GM19463 (cell line): ENCODE measurements around the gene MID1.
"Not testable (repeated sequence)": the region's sequence is repeated elsewhere in the genome, so short reads cannot be mapped to it uniquely, and the experiment has no call there.

Experiments
- ATAC-seq: cut with Tn5 transposase; IDR thresholded peaks from one replicate; pipeline ENCODE4 v1.9.1; 2021; ENCODE audit warnings: mild to moderate bottlenecking, moderate library complexity; ENCODE audit not compliant: unreplicated experiment

MID1 gene

DNA sequence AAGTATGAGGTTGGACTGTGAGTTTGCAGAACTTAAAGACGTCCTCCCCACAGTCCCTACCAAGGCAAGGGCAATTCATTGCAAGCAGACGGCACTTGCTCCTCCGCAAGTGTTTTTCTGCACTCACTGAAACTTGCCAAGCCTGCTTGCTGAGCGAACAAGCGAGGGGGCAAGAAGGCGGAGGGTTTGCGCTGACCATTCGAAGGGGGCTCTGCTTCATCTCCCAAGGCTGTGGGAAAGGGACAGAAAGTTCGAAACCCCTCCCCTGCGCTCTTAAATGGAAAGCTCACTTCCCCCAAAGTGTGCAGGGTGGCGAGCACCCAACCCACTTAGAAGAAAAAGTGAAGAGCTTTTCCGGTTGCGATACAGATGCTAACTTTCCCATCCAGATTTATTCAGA is 1.4 kb downstream of the MID1 start:
- no peak for ATAC-seq

DNA sequence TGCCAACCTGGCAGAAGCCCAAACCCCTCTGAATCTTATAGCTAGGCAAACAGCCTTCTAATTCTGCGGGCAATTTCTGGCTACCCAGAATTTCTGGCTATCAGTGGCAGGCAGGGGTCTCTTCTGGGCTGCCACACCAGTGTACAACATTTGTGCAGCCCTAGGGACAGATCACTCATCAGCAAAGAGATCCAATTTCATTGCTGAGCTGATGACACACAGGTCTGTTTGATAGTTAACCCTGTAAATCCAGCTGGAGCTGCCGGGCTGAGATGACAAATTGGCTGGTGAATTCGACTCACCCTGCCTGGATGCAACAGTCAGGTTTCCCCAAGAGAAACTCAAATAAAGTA is 2.4 kb downstream of the MID1 start:
- ATAC-seq, result no peak

DNA sequence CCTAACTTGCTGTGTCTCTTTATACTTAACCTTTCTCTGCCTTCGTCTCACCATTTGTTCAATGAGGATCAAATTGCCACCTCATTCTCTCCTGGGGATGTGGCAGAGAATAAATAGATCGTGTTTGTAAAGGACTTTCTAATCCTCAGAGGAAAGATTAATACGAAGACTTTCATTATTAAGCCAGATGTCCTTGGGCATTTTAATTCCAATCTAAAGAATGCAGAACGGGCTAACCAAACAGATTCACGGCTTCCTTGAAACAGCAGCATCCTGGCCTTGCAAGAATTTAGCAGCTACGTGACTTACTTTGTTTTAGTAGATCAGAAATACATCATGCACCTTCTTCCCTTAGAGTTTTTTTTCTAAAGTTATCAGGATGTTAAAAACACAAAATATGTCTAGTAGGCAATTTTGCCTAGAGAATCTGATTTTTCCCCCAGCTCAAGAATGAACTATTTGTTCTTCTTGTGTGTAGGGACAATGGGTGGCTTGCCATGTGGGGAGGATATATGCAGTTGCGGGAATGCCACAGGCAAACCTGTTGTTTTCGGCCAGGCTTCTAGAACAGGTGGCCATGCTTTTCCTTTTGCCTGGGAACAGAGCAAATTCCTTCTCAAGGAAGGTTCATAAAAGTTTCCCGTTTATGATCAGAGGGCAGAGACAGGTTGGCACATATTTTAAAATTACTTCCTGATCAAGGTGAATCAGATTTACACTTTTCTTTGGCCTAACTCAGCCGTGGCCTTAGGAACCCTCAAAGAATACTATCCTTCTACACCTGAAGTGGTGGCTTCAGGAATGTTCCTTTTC is 3.0 kb downstream of the MID1 start:
- ATAC-seq, result no peak

DNA sequence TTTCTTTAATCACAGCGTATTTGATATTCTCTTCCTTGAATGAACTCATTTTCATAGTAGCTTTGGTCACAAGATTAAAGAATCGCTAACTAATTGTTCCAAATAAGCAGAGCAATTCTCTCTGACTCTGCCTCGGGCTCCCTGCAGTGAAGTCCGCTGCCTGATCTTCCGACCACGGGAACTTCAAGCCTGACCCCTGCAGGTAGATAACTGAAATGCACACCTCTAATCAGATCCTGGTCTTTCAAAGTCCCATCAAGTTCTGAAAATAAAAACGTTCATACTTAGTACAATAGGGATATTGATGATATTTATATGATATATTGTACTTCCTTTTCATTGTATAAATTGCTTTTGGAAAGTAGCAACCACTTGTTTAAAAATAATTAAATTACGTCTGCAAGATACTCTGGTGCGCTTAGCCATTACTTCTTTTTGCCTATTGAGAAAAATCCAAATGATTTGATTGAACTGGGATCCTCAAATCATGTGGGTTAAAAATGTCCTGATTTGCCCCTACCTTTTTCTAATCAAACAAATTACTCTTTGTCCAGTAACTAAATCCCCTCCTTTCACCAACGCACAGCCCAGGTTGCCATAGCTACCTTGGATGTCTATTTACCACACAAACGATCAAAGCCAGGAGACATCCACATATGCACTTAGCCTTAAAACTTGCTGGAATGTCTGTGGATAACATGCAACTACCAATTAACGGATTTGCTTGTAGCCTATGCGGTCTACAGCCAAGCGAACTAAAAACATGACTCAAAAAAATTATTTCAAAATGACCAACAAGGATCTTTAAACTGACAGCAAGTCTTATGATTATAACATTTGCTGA is 4.2 kb downstream of the MID1 start:
- peak; percentile 91 for ATAC-seq

DNA sequence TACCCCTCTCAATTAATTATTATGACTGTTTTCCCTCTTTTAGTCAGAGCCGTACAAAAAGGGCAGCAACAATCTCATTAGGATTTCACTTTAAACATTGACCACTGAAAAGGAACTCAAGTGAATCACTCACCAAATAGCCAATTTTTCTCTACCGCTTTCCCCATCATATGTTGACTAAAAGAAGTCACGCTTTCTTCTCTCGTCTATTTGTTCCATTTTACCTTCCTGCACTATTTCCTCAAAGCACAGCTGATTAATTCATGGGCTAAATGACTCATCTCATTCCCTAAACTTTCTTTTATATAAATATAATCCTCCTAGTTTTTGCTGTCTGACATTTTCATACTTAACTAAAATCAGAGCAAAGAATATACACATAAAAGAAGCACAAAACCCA is 8.2 kb downstream of the MID1 start:
- ATAC-seq, result no peak

DNA sequence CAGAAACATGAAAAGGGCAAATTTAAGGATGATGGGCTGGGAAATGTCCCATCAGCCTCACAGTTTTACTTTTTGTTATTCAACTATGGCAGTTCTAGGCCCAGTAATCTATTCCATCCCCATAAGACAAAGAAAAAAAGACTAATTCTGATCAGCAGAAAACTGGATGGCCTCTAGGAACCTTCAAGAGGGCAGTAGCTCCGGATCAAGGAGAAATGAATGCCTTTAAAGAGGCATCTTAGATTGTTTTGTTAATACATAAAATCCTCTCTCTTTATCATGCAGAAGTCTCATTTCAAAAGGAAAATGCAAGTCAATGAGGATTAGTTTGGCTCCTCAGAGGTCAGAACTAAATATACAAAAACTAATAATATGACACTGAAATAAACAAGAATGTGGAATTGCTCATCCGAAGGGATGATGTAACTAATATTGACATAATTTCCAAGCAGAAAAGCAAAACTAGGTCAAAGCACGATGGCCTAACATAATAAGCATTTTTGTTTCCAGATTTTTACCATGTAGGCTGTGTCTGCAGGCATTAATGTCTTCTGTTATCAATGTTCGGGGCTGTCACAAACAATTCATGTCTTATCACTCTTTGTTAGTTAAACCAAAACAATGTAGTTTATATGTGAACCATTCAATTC is 8.8 kb downstream of the MID1 start:
- no peak for ATAC-seq

DNA sequence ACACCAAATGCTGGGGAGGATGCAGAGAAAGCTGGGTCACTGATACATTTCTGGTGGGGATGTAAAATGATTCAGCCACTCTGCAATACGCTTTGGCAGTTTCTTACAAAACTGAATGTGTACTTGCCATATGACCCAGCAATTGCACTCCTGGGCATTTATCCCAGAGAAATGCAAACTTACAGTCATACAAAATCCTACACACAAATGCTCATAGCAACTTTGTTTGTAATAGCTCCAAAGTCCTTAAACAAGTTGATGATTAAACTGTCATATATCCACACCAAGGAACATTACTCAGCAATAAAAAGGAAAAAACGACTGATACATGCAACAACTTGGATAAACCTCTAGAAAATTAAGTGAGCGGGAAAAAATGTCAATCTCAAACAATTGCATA is 12.3 kb downstream of the MID1 start:
- ATAC-seq, result no peak

DNA sequence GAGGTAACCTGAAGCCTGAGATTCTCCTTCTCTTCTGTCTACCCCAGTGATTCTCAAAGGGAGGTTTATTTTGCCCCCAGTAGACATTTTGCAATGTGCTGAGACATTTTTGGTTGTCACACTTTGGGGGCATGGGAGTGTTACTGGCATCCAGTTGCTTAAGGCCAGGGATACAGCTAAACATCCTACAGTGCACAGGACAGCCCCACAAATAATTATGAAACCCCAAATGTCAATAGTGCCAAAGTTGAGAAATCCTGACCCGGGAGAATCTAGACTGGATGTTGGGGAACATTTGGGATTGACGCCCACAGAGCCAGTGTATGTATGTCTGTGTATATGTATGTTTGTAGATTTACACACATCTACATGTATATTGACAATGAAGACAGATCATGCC is 13.2 kb downstream of the MID1 start:
- no peak for ATAC-seq

DNA sequence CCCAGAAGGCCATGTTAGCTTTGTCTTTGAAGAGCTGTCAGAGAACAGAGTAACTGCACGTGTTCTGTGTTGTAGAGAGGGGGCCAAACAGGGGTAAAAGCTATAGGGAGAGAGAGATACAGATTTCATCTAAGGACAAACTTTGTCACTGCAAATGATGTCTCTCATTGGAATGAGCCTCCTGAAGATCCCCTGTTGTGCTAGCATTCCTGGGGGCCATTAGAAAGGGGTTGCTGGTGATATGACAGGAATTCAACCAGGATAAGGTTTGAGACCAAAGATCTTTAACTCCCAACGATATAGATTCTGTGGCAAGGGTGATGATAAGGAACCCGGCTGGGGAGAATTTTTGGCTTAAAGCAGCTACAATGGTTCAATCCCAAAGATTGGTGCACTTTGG is 16.8 kb downstream of the MID1 start:
- no peak for ATAC-seq

DNA sequence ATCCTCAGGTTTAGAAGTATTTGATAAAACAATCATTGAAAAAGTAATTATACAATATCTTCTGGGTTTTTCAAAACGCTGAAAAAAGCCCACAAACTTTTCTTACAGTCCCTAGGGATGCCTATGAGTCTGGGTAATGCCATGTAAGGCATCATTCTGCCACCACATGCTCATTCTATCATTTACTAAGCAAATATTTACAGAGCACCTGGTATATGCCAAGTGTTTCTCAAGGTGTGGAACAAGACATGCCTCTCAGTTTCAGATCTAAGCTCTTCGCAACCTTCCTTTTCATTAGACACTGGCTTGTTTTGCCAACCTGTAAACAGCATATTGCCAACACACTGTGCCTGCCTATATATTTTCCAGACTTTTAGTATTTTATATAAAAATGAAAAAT is 17.7 kb downstream of the MID1 start:
- ATAC-seq, result no peak

DNA sequence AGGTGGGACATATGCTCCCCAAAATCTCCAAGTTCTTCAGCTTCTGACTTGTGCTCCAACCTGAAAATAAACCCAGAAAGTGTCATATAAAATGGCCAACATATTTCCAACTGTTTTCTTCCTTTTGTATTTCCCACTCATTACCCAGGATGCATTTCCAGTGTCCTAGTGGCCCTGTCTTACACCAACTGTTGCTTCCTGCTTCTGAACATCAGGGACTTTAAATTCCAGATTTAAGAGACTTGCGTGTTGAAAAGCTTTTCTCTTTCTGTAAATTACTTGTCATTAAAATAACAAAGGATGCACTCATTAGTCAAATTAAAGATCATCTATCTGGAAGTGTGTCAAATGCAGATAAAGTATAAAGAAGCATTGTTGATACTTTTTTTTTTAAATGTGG is 19.9 kb downstream of the MID1 start:
- ATAC-seq, result no peak

DNA sequence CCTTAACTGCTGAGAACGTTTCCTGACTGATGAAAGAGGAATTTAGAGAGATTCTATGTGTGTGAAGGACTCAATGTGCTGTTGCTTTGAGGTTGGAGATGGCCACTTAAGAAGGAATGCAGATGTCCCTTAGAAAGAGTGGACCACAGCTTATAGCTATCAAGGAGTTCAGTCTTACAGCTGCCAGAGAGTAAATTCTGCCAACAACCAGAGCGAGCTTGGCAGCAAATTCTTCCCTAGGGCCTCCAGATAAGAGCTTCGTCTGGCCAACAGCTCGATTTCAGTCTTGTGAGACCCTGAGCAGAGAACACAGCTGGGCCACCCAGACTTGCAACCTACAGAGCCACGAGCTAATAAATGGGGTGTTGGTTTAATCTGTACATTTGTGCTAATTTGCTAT is 21.8 kb downstream of the MID1 start:
- ATAC-seq, result no peak

DNA sequence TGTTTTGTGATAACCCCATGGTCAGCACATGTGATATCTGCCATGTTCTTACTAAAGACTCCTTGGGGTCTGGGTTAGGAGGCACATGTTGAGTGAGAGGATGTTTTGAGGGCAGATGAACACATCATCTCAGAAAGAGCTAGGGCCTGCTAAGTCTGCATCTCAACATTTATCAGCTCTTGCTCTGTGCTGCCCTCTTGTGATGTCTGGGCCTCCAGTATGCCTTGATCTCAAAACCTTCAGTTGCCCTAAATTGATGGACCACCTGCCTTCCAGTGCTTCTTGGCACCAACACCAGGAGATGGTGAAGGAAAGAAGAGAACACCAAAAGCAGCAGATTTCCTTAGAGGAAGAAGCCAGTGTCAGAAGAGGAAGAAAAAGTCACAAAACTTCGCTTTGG is 22.5 kb downstream of the MID1 start:
- ATAC-seq, result no peak

DNA sequence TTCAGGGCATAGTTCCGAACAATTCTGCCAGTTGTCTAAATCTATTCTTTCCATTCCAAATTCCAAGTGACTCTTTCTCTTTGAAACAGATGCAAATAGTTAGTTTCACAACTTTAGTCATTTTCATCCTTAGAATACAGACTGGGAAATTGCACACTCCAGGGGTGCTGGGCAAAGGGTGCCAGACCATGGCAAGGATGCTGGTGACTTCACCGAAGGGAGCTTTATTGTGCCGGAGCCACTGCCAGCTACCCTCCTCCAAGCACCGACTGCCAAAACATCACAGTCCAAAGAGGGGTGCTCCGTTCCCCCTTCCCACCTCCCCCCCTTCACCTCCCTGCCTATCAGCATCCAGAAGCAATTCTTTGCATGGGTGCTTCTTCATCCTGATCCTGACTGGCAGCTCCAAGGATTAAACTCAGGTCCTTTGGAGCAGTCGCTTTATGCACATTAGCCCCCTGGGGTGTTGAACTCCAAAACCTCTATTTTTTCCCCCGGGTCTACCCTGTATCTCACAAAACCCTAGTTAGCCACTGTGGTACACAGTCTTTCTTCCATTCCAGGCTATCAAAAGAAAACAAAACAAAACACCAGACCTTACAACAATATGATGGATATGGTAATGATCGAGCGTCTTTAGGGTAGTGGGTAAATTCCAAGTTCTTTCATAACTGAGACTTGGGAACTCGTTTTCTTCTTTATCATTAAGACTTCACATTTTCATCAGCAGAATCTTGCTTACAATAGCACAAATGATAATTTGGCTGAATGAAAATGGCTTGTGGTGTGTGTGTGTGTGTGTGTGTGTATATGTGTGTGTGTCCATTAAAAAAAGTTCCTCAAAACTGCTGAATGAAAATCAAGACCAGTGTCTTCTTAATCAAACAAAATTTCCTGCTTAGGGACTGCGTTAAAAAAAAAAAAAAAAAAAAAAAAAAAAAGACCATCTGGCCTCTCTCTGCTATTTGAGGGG is 28.7 kb downstream of the MID1 start:
- ATAC-seq, result no peak

DNA sequence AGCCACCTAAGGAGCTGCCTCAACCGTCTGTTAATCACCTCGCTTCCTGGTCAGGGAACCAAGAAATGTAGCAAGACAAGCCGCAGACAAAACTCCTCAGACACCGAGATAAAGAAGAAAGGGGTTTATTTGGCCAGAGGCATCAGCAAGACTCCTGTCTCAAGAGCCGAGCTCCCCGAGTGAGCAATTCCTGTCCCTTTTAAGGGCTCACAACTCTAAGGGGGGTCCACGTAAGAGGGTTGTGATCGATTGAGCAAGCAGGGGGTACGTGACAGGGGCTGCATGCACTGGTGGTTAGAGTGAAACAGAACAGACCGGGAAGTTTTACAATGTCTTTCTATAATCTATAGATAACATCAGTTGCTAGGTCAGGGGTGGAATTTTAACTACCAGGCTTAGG is 30.6 kb downstream of the MID1 start:
- ATAC-seq, result not testable (repeated sequence)

DNA sequence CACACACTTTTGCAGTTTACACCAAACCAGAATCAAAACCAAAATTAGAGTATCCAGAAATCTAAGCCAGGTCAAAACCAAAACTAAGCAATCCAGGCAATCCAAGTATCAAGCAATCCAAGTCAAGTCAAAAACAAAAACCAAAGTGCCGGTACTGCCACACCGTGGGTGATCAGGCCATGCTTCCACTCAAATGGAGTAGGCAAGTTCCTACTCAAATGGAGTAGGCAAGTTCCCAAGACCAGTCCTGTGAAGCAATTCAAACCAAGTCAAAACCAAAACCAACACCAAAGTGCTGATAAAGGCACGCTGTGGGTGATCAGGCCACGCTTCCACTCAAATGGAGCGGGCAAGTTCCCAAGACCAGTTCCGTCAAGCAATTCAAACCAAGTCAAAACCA is 31.3 kb downstream of the MID1 start:
- no peak for ATAC-seq

DNA sequence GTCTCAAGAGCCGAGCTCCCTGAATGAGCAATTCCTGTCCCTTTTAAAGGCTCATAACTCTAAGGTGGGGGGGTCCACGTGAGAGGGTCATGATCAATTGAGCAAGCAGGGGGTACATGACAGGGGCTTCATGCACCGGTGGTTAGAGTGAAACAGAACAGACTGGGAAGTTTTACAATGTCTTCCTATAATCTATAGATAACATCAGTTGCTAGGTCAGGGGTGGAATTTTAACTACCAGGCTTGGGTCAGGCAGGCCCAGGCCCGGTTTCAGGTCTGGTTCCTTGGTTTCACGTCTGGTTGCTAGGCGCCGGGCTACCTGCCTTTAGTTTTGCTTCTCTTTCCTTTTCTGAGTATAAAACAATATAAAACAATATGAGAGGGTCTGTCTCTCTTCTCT is 35.5 kb downstream of the MID1 start:
- ATAC-seq, result not testable (repeated sequence)

DNA sequence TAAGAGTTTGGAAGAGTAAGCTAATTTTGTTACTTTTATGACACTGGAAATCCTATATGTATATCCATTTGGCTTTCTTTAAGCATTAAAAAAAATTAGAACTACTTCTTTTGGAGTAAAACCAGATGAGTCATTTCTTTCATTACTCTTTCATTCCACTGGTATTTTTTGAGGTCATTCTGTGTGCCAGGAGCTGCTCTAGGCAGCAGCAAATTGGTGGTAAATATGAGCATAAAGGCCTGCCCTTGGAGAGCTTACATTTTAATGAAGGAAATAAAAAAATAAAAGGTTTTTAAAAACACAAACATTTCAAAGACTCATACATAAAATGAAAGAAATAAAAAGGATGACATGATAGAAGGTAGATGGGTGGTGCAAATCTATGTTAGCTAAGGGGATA is 37.4 kb downstream of the MID1 start:
- no peak for ATAC-seq

DNA sequence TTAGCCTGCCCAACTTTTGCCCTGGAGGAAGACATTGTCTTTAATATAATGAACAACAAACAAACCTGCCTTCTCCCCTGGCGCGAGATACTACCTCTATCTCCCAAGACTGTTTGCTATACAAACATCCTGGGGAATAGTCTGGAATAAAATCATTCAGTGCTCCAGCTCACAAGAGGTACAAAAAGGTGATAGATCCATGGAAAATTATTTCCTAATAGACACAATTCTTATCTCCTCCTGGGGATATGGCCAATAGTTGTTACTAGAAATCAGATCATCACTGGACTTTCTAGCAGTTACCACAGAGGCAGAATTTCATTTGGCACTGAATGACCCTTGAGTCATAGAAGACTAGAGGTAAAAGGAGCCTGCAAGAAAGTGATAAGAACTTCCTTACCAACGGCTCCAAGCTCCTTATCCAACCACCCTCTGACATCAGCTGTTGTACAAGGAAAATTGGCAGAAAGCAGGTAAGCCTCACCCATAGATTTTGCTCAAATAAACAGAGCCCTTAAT is 38.1 kb downstream of the MID1 start:
- no peak for ATAC-seq
